ENCODE measurements around the gene HSD17B4.
A peak's percentile ranks its signal among the peaks of the same experiment; 100 is the strongest.

The HSD17B4 gene

GRCh38 chr5:119452373-119453039, at the start of gene HSD17B4:
Gene HSD17B4, plus strand, starts transcription at chr5:119452497. Its CDS starts 79 bp downstream, at chr5:119452576.
- Histone ChIP-seq H3K27ac (peak within 1 kb of the TSS; percentile 84), H3K4me1 (ENCODE audit: control insufficient read depth in 1 of 2, insufficient read depth in 1 of 2, low read depth in 1 of 2, low read length in 1 of 2) (peaks cover 7 to 14% of the 10 kb centered on the region in 2 experiments), H3K27me3 (no peaks in the 10 kb centered on the region), H3K9me3 (no peaks in the 10 kb centered on the region), H3K4me3 (ENCODE audit: low read depth in 1 of 2, low read length in 1 of 2) (peak within 1 kb of the TSS; percentile 68 to 75), H3K36me3 (peaks cover 5% of the 10 kb centered on the region)
- peak; percentile 23 for TF ChIP-seq CTCF (IDR thresholded peaks at IDR 0.05)

- Histone ChIP-seq H3K4me3 (ENCODE audit: low read depth in 1 of 2, low read length in 1 of 2) (no peak overlapping the region), H3K27ac (no peak overlapping the region), H3K36me3 (no peaks in the 10 kb centered on the region), H3K4me1 (ENCODE audit: control insufficient read depth in 1 of 2, insufficient read depth in 1 of 2, low read depth in 1 of 2, low read length in 1 of 2) (peaks cover 5 to 6% of the 10 kb centered on the region in 2 experiments), H3K27me3 (no peaks in the 10 kb centered on the region), H3K9me3 (no peaks in the 10 kb centered on the region)
- no peak for TF ChIP-seq CTCF (IDR thresholded peaks at IDR 0.05)
Observed at GRCh38 chr5:119402555-119402954, 49.7 kb upstream of the HSD17B4 start.

- Histone ChIP-seq H3K36me3 (no peaks in the 10 kb centered on the region), H3K27me3 (no peaks in the 10 kb centered on the region), H3K9me3 (no peaks in the 10 kb centered on the region), H3K4me3 (ENCODE audit: low read depth in 1 of 2, low read length in 1 of 2) (no peak overlapping the region), H3K27ac (no peak overlapping the region), H3K4me1 (ENCODE audit: control insufficient read depth in 1 of 2, insufficient read depth in 1 of 2, low read depth in 1 of 2, low read length in 1 of 2) (no peaks in the 10 kb centered on the region)
- no peak for TF ChIP-seq CTCF (IDR thresholded peaks at IDR 0.05)
Observed at GRCh38 chr5:119404033-119404432, 48.3 kb upstream of the HSD17B4 start.

- Histone ChIP-seq H3K27me3 (no peaks in the 10 kb centered on the region), H3K9me3 (no peaks in the 10 kb centered on the region), H3K4me1 (ENCODE audit: control insufficient read depth in 1 of 2, insufficient read depth in 1 of 2, low read depth in 1 of 2, low read length in 1 of 2) (no peaks in the 10 kb centered on the region), H3K4me3 (ENCODE audit: low read depth in 1 of 2, low read length in 1 of 2) (no peak overlapping the region), H3K36me3 (no peaks in the 10 kb centered on the region), H3K27ac (no peak overlapping the region)
- no peak for TF ChIP-seq CTCF (IDR thresholded peaks at IDR 0.05)
Observed at GRCh38 chr5:119405419-119405818, 46.9 kb upstream of the HSD17B4 start.

GRCh38 chr5:119406551-119407110, 45.7 kb upstream of the HSD17B4 start:
- H3K27me3 ChIP-seq, result no peaks in the 10 kb centered on the region
- no peak for TF ChIP-seq CTCF (IDR thresholded peaks at IDR 0.05)
- no peak overlapping the region for H3K27ac ChIP-seq
- peaks cover 2 to 3% of the 10 kb centered on the region in 2 experiments for H3K4me1 ChIP-seq (ENCODE audit: control insufficient read depth in 1 of 2, insufficient read depth in 1 of 2, low read depth in 1 of 2, low read length in 1 of 2)
- H3K4me3 ChIP-seq (ENCODE audit: low read depth in 1 of 2, low read length in 1 of 2), result no peak overlapping the region
- H3K36me3 ChIP-seq, result no peaks in the 10 kb centered on the region
- H3K9me3 ChIP-seq, result no peaks in the 10 kb centered on the region
